Measurements from ENCODE around the gene DENND5A. TPM values are rescaled to one million over a fixed set of nuclear protein-coding genes. Genes with fewer than 3 reads are reported as not detected.

The DENND5A gene
- total RNA-seq, 1 experiment from 2014 or later: 58.0 TPM

GRCh38 chr11:9153651-9154050, 111.5 kb downstream of the DENND5A start:
- Histone ChIP-seq H3K36me3 (ENCODE audit: control insufficient read depth, insufficient read depth, low read length) (no peaks in the 10 kb centered on the region), H3K27me3 (replicated peaks; ENCODE audit: control insufficient read depth, insufficient read depth, low read length) (no peaks in the 10 kb centered on the region), H3K9me3 (no peaks in the 10 kb centered on the region), H3K4me3 (ENCODE audit: low read depth, low read length) (no peak overlapping the region), H3K4me1 (no peaks in the 10 kb centered on the region)
- Mint-ChIP-seq H3K36me3 (ENCODE audit: insufficient read depth, unreplicated experiment) (peaks cover 33% of the 10 kb centered on the region), H3K9me3 (ENCODE audit: unreplicated experiment) (no peaks in the 10 kb centered on the region), H3K4me1 (ENCODE audit: low read depth, unreplicated experiment) (no peaks in the 10 kb centered on the region), H3K4me3 (ENCODE audit: unreplicated experiment) (no peak overlapping the region), H3K27me3 (ENCODE audit: insufficient read depth, unreplicated experiment) (no peaks in the 10 kb centered on the region), H3K27ac (ENCODE audit: unreplicated experiment) (no peak overlapping the region)
- intact Hi-C loops (cut with micrococcal nuclease; ENCODE audit: unreplicated experiment): no loop called here
- ChIA-PET CTCF (interaction anchor here (1.2 kb wide), 1 partner anchor 354 kb away, joined by 3 read pairs; no protein-coding TSS in a partner anchor), POLR2A (no interaction called here)
- TF ChIP-seq, protein P1, sequence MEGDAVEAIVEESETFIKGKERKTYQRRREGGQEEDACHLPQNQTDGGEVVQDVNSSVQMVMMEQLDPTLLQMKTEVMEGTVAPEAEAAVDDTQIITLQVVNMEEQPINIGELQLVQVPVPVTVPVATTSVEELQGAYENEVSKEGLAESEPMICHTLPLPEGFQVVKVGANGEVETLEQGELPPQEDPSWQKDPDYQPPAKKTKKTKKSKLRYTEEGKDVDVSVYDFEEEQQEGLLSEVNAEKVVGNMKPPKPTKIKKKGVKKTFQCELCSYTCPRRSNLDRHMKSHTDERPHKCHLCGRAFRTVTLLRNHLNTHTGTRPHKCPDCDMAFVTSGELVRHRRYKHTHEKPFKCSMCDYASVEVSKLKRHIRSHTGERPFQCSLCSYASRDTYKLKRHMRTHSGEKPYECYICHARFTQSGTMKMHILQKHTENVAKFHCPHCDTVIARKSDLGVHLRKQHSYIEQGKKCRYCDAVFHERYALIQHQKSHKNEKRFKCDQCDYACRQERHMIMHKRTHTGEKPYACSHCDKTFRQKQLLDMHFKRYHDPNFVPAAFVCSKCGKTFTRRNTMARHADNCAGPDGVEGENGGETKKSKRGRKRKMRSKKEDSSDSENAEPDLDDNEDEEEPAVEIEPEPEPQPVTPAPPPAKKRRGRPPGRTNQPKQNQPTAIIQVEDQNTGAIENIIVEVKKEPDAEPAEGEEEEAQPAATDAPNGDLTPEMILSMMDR (IDR thresholded peaks at IDR 0.05; ENCODE audit: insufficient read depth in 1 of 2, low read depth in 1 of 2, low read length in 1 of 2, severe bottlenecking in 1 of 2, unreplicated experiment in 1 of 2): no peak
- no peak for DNase-seq
- BruUV-seq (replicated peaks): no TSS peak

- POLR2A ChIA-PET: no interaction called here
- no peaks in the 10 kb centered on the region for H3K9me3 ChIP-seq
- TF ChIP-seq, protein P1 (IDR thresholded peaks at IDR 0.05; ENCODE audit: insufficient read depth in 1 of 2, low read depth in 1 of 2, low read length in 1 of 2, severe bottlenecking in 1 of 2, unreplicated experiment in 1 of 2): no peak
- CTCF ChIA-PET: no interaction called here
- H3K9me3 Mint-ChIP-seq (ENCODE audit: unreplicated experiment): no peaks in the 10 kb centered on the region
- no peak overlapping the region for H3K4me3 Mint-ChIP-seq (ENCODE audit: unreplicated experiment)
- no peaks in the 10 kb centered on the region for H3K27me3 ChIP-seq (replicated peaks; ENCODE audit: control insufficient read depth, insufficient read depth, low read length)
- no peaks in the 10 kb centered on the region for H3K27me3 Mint-ChIP-seq (ENCODE audit: insufficient read depth, unreplicated experiment)
- intact Hi-C loops (cut with micrococcal nuclease; ENCODE audit: unreplicated experiment): no loop called here
- H3K36me3 ChIP-seq (ENCODE audit: control insufficient read depth, insufficient read depth, low read length): 0 out of 2 replicates have a peak, but pooled peaks cover 1% of the 10 kb centered on the region
- no TSS peak for BruUV-seq (replicated peaks)
- no peak overlapping the region for H3K4me3 ChIP-seq (ENCODE audit: low read depth, low read length)
- no peaks in the 10 kb centered on the region for H3K4me1 ChIP-seq
- H3K36me3 Mint-ChIP-seq (ENCODE audit: insufficient read depth, unreplicated experiment): peaks cover 46% of the 10 kb centered on the region
- DNase-seq: no peak
- H3K27ac Mint-ChIP-seq (ENCODE audit: unreplicated experiment): no peak overlapping the region
- no peaks in the 10 kb centered on the region for H3K4me1 Mint-ChIP-seq (ENCODE audit: low read depth, unreplicated experiment)
Observed at GRCh38 chr11:9151631-9152030, 113.5 kb downstream of the DENND5A start.

GRCh38 chr11:9150926-9151325, 114.2 kb downstream of the DENND5A start:
- ChIA-PET CTCF (no interaction called here), POLR2A (no interaction called here)
- Mint-ChIP-seq H3K27ac (ENCODE audit: unreplicated experiment) (no peak overlapping the region), H3K4me3 (ENCODE audit: unreplicated experiment) (no peak overlapping the region), H3K36me3 (ENCODE audit: insufficient read depth, unreplicated experiment) (peaks cover 50% of the 10 kb centered on the region), H3K9me3 (ENCODE audit: unreplicated experiment) (no peaks in the 10 kb centered on the region), H3K4me1 (ENCODE audit: low read depth, unreplicated experiment) (no peaks in the 10 kb centered on the region), H3K27me3 (ENCODE audit: insufficient read depth, unreplicated experiment) (no peaks in the 10 kb centered on the region)
- intact Hi-C loops (cut with micrococcal nuclease; ENCODE audit: unreplicated experiment): no loop called here
- DNase-seq: no peak
- H3K4me3 ChIP-seq (ENCODE audit: low read depth, low read length): no peak overlapping the region
- no TSS peak for BruUV-seq (replicated peaks)
- no peaks in the 10 kb centered on the region for H3K27me3 ChIP-seq (replicated peaks; ENCODE audit: control insufficient read depth, insufficient read depth, low read length)
- no peaks in the 10 kb centered on the region for H3K9me3 ChIP-seq
- 0 out of 2 replicates have a peak, but pooled peaks cover 1% of the 10 kb centered on the region for H3K36me3 ChIP-seq (ENCODE audit: control insufficient read depth, insufficient read depth, low read length)
- TF ChIP-seq, protein P1 (IDR thresholded peaks at IDR 0.05; ENCODE audit: insufficient read depth in 1 of 2, low read depth in 1 of 2, low read length in 1 of 2, severe bottlenecking in 1 of 2, unreplicated experiment in 1 of 2): no peak
- H3K4me1 ChIP-seq: no peaks in the 10 kb centered on the region

All from Caco-2 (cell line).